T-helper 1 cell treated with Interleukin-12 subunit alpha and Interleukin-12 subunit beta and Interleukin-4 antibody, amounts not matched to agents 30 ng/mL and 1 ng/mL, for 36 hours (primary cell): Measurements from ENCODE around the gene RYK. TPM values are rescaled to one million over a fixed set of nuclear protein-coding genes. Genes with fewer than 3 reads are reported as not detected.

Source experiments
- intact Hi-C: fragments of 100-400 bp; cut with micrococcal nuclease; formaldehyde crosslinking; loops from one replicate; pipeline ENCODE4 v1.15.1; 2024
- total RNA-seq: library from RNA; stranded (reverse); gene quantifications from 2 replicates; pipeline ENCODE4 v1.2.3, GENCODE V29; 2022

Gene RYK
- total RNA-seq, 1 donor from 2014 or later = 8.7 TPM

DNA sequence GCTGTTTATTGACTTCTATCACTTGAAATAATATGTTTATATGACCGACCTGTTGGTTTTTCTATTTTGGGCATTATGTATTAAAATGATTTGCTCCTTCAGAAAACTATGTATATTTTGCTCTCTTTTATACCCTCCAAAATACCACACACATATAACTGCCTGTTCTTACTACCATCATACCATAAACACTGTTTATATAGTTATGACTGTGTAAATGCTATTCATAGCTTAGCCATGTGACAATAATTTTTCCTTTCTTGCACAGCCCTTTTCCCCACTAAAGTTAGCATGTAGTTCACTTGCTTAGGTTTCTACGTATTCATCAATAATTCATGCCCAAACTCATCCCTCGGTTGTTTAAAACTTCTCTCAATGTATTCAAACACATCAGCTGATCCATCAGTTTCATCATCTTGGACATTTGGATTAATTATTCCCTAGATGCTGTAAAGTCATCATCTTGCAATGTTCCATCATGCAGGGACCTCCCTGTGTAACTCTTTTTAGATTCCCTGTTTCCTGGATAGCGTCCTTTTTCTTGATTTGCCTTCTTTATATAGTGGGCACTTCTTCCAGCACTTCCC, 8.2 kb upstream of the RYK start:
- intact Hi-C loops = no loop called here

DNA sequence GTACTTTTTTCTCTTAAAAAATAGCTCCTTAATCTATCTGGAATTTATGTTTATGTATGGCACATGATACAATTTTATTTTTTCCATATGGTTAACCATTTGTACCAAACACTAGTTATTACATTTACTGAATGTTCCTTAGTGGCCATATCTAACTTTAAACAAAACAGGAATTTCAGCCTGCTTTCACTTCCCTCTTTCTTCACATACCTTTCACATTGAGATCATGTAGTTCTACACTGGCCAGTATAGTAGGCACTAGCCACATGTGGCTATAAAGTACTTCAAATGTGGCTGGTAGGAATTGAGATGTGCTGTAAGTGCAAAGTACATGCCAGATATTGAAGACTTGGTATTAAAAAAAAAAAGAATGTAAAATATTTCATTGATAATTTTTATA, 4.7 kb upstream of the RYK start:
- intact Hi-C loops = no loop called here

DNA sequence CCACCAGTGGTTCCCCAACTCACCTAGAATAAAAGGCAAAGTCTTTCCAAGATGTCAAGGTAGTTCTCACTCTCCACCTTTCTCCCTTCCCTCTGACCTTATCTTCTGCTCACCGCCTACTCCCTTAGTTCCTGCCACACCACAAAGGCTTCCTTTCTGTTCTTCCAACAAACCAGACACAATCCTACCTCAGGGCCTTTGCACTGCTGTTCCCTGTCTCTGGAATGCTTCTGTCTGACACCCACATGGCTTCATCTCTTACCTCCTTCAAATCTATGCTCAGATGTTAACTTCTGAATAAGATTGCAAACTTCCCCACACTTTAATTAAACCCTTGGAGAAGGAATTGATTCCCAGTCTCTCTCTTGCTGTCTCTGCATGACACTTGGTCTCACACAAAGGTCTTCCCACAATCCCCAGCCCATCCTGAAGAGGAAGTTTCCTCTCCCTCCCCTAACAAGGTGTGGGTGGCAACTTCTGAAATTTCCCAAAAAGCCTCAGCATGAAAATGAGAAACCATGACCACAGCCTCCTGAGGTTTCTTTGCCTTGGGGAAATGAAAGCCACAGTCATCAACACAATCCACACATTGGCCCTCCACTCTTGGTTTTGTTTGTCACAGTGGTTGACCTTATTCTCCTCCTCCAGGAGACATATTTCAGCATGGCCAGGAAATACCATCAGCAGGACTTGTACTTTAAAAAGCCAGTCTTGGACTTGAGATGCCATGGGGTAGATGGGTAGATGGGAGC, 3.0 kb upstream of the RYK start:
- intact Hi-C loops = no loop called here

DNA sequence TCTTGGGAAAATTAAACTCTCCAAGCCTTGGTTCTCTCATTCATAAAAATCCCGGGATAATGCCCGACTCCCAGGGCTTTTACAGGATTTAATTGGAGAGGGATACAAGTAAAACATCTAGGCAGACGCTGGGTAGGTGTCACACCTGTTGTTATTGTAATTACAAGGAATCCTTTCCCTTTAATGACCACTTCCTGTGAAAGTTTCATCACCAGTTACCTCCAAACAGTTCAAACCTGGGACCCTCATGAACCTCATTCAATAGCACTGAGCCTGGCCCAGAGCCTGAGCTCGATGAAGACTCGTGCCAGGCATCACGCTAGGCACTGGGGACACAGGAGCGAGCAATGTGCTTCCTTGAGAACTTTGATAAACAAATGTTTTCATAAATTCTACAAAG, 2.1 kb upstream of the RYK start:
- intact Hi-C loops = no loop called here

DNA sequence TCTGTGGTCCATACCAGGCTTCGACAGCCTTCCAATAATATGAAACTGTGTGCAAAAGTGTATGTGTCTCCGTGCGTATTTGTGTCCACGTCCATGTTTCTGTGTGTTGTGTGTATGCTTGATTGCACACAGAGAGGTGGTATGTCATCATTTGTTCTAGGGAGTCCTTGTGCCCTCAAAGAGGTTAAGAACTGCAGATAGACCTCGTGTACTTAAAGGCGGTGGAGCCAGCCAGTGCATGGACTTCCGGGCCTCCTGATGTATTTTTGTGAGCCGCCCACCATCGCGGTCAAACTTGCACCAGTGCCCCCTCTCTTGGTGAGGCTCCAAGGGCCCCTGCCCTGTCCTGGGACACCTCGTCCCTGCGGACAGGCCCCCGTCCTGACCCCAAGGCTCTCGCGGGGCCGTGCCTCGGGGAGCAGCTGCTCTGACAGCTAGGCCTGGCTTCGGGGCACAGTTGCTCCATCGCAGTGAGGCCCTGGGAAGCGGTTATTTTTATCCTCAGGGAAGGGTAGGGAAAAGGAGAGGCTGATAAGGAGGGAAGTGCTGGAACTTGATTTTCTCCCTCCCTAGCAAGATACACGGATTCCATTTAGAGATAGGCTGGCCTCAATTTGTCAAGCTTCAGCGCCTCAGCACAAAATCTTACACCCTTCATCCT, 1.2 kb upstream of the RYK start:
- intact Hi-C loops = no loop called here

DNA sequence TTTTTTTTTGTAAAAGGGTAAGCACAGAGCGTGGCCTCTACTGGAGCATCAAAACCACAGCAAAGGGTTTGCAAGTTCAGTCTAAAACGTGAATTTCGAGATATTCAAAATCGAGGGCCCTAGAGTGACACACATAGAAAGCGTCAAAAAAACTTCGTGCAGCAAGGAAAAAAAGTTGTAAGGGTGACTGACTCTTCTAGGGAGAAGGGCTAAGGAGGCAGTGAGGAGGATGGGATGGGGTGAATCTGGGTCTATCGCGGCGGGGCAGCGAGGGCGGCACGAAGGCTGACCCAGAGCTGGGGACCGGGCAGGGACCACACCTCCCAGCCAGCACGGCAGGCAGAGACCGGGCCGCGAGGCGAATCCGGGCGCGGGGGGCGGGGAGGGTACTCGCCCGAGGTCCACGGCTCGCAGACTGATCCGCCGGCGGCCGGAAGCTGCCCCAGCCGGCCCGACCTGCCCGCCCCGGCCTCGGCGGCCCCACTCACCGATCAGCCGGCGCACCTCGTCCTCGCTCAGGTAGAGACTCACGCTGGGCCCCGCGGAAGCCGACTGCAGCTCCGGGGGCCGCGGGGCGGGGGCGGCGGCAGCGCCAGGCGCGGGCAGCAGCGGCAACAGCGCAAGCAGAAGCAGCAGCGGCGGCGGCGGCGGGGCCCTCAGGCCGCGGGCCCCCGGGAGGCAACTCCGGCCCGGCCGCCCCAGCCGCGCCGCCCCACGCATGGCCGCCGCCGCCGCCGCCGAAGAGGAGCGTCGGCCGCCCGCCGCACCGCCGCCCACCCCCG, 533 bp downstream of the RYK start:
- intact Hi-C loops = loop anchor here (1.0 kb wide), 4 partner anchors 37 to 242 kb away; partner anchors contain the start of gene CEP63

DNA sequence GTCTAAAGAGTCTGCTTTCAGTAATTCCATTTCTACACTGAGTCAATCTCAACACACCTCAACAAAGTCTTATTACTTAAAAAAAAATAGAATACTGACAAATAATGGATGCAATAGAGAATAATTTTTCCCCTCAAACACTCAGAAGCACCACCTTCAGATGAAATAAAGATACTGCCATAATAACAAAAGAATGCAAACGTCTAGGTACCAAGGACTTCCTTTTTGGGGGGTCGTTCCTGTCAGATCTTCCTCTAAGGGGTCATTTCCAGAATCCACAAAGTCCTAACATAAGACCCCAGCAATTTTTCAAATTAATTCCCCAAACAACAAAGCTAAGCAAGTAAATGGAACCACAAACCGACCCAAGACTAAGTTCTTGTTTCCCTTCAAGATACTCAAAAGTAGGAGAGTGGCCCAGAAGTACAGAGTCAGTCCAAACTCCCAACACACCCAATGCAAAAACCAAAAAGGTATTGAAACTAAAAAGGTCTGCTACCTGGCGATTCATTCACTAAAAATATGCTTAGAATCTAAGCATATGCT, 1.3 kb downstream of the RYK start:
- intact Hi-C loops = no loop called here

DNA sequence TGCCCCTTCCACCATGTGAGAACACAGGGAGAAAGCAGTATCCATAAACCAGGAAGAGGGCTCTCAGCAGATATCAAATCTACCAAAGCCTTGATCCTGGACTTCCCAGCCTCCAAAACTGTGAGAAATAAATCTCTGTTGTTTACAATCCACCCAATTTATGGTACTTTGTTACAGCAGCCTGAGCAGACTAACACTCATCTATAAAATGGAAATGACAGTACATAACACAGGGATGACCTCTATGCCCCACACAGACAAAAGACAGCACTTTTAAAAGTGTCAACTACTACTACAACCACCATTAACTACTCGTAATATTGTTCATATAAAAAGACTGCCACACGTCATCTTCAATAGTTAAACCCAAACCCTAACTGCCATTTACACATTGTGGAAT, 5.7 kb downstream of the RYK start:
- intact Hi-C loops = no loop called here

DNA sequence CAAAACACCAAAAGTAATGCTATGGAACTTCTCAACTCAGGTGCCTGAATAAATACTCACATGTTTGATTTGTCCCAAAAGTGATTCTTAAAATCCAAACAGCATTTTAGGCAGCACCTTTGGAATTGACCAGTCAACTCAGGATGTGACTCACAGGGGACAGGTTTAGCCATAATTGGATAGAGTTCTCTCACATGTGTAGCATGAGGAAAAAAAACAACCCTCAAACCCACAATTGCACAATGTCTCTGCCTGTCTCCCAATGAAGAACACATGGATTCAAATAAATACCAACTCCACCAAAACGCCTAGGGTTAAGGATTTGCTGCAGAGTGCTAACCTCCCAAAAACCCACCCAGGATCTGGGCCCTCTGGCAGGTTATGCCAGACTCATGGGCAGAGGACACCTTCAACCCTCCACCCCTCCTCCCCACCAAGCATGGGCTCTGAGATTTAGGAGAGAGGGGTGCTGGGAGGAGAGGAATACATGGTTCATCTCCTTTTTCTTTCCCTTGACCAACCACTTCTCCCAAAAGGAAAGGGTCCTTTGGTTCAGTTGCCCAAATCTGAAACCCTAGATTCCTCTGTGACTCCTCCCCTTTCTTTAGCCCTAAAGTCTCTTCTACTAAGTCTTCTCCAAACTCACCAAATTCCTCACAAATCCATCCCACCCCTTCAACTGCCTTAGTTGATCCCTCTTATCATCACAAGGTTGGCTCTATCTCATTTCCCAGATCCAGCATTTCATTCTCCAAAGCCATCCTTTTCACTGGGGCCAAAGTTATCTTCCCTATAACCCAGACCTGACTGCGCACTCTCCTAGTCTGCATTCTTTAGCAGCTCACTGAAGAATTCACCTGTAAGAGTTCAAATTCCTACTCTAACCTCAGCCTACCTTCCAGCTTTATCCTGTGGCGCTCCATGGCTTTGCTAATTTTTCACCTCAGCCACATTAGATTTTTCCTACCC, 7.7 kb downstream of the RYK start:
- intact Hi-C loops = no loop called here

DNA sequence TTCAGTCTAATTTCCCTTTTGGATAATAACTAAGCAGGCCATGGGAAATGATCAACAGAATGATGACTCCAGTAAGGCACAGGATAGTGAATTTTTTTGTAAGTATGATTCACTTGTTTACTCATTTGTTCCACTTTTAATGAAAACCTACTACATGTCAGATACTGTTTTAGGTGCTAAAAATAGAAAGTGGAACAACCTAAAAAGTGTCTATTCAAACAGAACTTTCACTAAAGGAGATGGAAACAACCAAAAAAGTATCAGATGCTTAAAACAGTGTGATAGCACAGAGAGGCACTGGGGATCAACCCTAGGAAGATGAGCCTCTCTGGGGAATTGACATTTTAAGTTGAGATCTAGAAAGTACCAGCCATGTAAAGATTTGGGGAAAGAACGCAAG, 11.1 kb downstream of the RYK start:
- intact Hi-C loops = no loop called here

DNA sequence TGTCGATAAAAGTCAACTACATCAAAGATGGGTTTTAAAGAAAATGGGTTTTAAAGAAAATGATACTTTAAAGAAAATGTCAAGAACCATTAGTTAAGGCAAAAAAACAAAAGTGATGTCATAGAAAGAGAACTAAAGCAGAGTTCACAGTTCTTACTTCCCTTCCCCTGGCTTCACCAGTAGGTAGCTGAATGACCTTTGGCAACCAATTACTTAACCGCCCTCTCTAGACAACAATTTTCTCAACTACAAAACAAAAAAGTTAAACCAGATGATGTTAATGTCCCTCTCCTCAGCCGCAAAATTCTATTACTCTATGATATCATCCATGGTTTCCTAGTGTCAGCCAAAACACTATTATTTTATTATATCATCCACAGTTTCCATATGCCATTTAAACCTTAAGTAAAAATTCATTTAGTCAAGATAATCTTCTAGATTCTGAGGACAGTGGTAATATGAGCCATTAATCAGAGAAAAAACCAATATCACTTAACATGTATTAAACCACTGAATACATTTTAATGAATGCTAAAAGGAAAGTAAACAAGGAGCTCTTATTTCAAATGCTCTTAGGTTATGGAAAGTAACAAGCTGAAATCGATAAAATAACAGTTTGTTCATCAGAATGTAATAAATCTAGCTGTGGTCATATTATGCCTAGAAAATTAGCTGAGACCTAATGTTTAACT, 13.1 kb downstream of the RYK start:
- intact Hi-C loops = no loop called here

DNA sequence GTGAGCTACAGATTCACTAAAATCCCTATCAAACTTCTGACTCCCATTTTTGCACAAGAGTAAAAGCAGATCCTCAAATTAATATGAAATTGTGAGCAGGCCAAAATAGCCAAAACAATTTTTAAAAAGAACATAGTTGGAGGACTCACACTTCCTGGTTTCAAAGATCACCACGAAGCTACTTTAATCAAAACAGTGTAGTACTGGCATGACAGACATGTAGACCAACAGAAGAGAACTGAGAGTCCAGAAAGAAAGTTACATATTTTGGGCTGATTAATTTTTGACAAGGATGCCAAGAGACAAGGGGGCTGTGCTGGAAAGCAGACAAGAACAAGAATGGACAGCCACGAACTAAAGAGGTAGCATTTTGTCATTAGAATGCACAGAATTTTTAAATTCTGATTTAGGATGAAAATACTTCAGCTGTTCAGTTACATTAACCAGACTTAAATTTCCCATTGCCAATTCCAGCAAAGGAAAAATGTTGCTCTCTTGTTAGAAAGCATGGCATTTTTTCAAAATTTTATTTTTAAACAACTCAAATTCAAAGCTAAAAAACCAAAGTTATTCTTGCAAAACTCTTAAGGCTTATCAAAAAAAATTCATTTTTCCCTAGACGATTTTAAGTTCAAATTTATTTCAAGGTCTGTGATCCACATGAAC, 14.0 kb downstream of the RYK start:
- intact Hi-C loops = no loop called here

DNA sequence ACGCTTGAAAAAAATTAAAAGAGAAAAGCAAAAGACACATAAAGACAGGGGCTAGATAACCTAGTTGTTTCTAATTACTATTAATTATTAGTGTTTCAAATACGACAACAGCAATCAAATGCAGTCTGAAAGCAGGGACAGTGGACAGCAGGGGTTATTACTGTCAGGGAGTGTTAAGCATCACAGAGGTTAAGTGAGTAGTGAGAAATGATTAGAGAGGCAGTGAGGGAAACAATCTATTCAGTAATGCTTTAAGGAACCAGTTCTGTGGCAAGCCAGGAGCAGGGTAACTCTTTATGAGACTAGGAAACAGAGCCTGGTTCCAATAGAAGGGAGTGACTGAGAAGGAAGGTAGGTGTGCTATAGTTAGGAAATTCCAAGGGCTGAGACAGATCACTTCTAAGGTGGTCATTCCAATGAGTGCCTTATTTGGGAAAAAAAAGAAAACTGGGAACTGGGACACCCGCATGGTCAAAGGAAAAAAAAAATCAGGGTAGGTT, 15.0 kb downstream of the RYK start:
- intact Hi-C loops = no loop called here

DNA sequence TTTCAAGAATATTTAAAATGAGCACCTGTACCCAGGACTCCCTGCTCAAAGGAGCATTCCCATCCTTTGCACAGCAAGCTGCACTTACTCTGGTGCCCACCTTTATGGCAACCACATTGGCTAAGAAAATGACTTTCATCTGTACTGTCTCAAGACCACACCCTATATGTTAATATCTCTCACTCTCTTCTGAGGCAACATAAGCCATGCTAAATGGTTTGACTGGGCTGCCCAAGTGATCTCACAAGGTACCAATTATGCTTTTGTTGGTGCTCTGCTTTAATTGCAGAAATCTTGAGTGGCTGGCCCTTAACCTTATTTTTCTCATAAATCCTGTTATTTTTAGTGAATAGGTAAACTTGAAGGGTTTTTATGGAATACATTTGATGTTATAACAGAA, 17.7 kb downstream of the RYK start:
- intact Hi-C loops = no loop called here

DNA sequence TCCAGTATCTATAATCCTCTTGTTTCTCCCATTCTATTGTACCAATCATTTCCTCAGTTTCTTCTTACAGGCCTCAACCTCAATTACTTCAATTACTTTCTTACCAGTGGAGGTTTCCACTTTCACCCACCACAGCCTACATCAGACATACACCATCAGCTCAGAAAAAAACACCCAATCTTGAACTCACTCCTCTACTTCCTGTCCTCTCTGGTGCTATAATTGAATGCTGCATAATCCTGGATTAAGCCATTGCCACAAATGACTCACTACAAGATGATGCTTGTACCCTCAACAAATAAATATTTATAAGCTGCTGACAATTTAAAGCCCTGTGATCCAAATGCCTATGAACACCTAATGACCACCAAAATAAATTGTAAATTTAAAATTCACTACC, 18.5 kb downstream of the RYK start:
- intact Hi-C loops = no loop called here

DNA sequence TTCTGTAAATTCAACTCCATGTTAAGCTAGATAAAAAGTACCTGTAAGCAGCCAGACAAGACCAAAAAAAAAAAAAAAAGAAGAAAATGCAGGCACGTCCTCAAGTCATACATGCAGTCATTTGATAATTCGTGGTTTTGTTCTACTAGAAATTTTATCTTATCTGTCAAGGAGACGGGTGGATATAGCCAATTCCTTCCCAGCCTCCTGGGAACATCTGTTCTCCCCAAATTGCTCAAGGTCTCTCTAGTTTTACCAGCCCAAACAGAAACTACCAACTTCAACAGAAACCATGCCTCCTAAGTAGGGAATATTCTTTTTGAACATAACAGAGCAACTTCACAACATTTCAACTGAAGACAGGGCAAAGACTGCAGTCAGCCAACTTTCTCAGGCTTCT, 19.5 kb downstream of the RYK start:
- intact Hi-C loops = no loop called here

DNA sequence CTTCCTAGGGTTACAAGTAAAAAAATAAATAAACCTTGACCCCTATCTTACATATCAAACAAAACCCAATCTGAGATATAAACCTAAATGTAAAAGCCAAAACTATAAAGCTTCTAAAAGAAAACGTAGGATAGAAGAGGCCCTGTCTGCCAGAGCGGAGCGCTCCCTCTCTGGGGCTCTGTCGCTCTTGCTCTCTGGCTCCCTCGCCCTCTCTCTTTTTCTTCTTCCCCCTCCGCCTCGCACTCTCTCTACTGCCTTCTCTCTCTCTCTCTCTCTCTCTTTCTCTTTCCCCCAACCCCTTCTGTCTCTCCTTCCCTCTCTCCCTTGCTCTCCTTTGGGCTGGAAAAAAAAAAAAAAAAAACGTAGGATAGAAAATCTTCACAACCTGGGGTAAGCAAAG, 21.6 kb downstream of the RYK start:
- intact Hi-C loops = no loop called here

DNA sequence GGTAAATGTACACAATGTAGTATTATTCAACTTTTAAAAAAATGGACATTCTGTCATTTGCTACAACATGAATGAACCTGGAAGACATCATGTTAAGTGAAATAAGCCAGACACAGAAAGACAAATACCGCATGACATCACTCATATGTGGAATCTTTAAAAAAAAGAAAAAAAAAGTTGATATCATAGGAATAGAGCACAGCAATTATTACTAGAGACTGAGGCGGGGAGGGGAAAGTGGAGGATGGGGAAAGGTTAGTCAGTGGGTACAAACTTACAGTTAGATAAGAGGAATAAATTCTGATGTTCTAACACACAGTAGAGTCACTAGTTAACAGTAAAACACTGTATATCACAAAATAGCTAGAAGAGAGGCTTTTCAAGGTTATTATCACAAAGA, 22.2 kb downstream of the RYK start:
- intact Hi-C loops = no loop called here

DNA sequence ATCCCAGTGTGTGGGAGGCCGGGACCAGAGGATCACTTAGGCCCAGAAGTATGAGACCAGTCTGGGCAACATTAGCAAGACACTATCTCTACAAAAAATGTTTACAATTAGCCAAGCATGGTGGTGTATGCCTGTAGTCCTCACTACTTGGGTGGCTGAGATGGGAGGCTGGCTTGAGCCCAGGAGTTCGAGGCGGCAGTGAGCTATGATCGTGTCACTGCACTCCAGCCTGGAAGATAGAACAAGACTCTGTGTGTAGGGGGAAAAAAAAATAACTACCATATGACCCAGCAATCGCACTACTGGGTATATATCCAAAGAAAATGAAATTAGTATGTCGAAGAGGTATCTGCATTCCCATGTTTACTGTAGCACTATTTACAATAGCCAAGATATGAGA, 22.6 kb downstream of the RYK start:
- intact Hi-C loops = no loop called here
